Urinary bladder (tissue), 4 donors: ENCODE results near the gene MRPL28. TPM values are rescaled to one million over a fixed set of nuclear protein-coding genes. Genes with fewer than 3 reads are reported as not detected.

Experiments
- DNase-seq: peaks from one replicate; pipeline ENCODE4 v3.0.0-alpha.2; 2015; ENCODE audit errors: extremely low spot score
- H3K27ac ChIP-seq: one replicate; pipeline ENCODE4 v1.5.1; 2013; ENCODE audit warnings: low read depth, mild to moderate bottlenecking, moderate library complexity
- H3K36me3 ChIP-seq: one replicate; pipeline ENCODE4 v1.6.1; 2013; ENCODE audit warnings: mild to moderate bottlenecking, moderate library complexity; ENCODE audit not compliant: insufficient read depth
- H3K4me1 ChIP-seq: one replicate; pipeline ENCODE4 v1.6.1; 2013; ENCODE audit warnings: mild to moderate bottlenecking, moderate library complexity; ENCODE audit not compliant: insufficient read depth
- H3K4me3 ChIP-seq: one replicate; pipeline ENCODE4 v1.5.1; 2013; ENCODE audit warnings: low read depth, low read length
- WGBS: extraction: QIAGEN DNeasy Blood & Tissue Kit; methylation state at CpG from one replicate; pipeline ENCODE4 v1.1.7; 2013; 5-methylcytosine and 5-hydroxymethylcytosine counted together
- polyA plus RNA-seq: library from polyadenylated mRNA; stranded (reverse); fragments of 200-250 nt; gene quantifications from one replicate; pipeline ENCODE4 v1.2.3, GENCODE V29; 2013
- total RNA-seq: library from RNA; depleted of rRNA; stranded (reverse); fragments of >200 nt; gene quantifications from one replicate; pipeline ENCODE4 v1.2.3, GENCODE V29; 2014
- donor health status: healthy with polysubstance abuse.
- donor health status: healthy.

Gene MRPL28
- total and polyA plus RNA-seq, 2 donors, result 20.3 to 81.1 TPM

- H3K4me3 ChIP-seq, result no peak overlapping the region
- no peaks in the 10 kb centered on the region for H3K36me3 ChIP-seq
- H3K27ac ChIP-seq, result no peak overlapping the region
Measured at GRCh38 chr16:374616-374926, 4.2 kb upstream of the MRPL28 start.

GRCh38 chr16:373848-374615, 3.7 kb upstream of the MRPL28 start:
- 90% methylated on average over 44 of the region's 44 CpGs for WGBS
- Histone ChIP-seq H3K4me1 (no peaks in the 10 kb centered on the region), H3K36me3 (no peaks in the 10 kb centered on the region), H3K4me3 (no peak overlapping the region), H3K27ac (no peak overlapping the region)
- DNase-seq, result no peak

More at GRCh38 chr16:374616-374926, 4.2 kb upstream of the MRPL28 start:
- WGBS, result 95% methylated on average over 9 of the region's 9 CpGs
- no peak for DNase-seq
- H3K4me1 ChIP-seq, result no peaks in the 10 kb centered on the region

- Histone ChIP-seq H3K36me3 (no peaks in the 10 kb centered on the region), H3K4me1 (no peaks in the 10 kb centered on the region), H3K4me3 (no peak overlapping the region), H3K27ac (no peak overlapping the region)
- 88% methylated on average over 5 of the region's 5 CpGs for WGBS
- DNase-seq, result no peak
Measured at GRCh38 chr16:373020-373598, 2.8 kb upstream of the MRPL28 start.

GRCh38 chr16:372302-372983, 2.1 kb upstream of the MRPL28 start:
- Histone ChIP-seq H3K4me1 (no peaks in the 10 kb centered on the region), H3K4me3 (no peak overlapping the region), H3K27ac (no peak overlapping the region), H3K36me3 (peaks cover 4% of the 10 kb centered on the region)
- no peak for DNase-seq
- 91% methylated on average over 19 of the region's 19 CpGs for WGBS

GRCh38 chr16:371515-372301, 1.4 kb upstream of the MRPL28 start:
- no peak overlapping the region for H3K27ac ChIP-seq
- no peak for DNase-seq
- H3K4me3 ChIP-seq, result no peak overlapping the region
- no peaks in the 10 kb centered on the region for H3K4me1 ChIP-seq
- WGBS, result 88% methylated on average over 31 of the region's 31 CpGs
- peaks cover 4% of the 10 kb centered on the region for H3K36me3 ChIP-seq

GRCh38 chr16:370979-371514, 709 bp upstream of the MRPL28 start:
- Histone ChIP-seq H3K27ac (peak overlapping the region; percentile 69), H3K4me3 (no peak overlapping the region)
- 56% methylated on average over 10 of the region's 10 CpGs for WGBS

GRCh38 chr16:369866-370436, 387 bp downstream of the MRPL28 start:
- DNase-seq, result no peak
- peak overlapping the region; percentile 61 for H3K4me3 ChIP-seq

More at GRCh38 chr16:370979-371514, 709 bp upstream of the MRPL28 start:
- DNase-seq, result no peak
- no peaks in the 10 kb centered on the region for H3K4me1 ChIP-seq
- H3K36me3 ChIP-seq, result peaks cover 4% of the 10 kb centered on the region

GRCh38 chr16:369275-369865, 968 bp downstream of the MRPL28 start:
- WGBS, result 87% methylated on average over 20 of the region's 20 CpGs
- Histone ChIP-seq H3K4me3 (no peak overlapping the region), H3K27ac (no peak overlapping the region), H3K4me1 (no peaks in the 10 kb centered on the region), H3K36me3 (peaks cover 4% of the 10 kb centered on the region)
- DNase-seq, result no peak

More at GRCh38 chr16:369866-370436, 387 bp downstream of the MRPL28 start:
- peaks cover 4% of the 10 kb centered on the region for H3K36me3 ChIP-seq
- H3K4me1 ChIP-seq, result no peaks in the 10 kb centered on the region
- H3K27ac ChIP-seq, result no peak overlapping the region
- 27% methylated on average over 43 of the region's 44 CpGs for WGBS

GRCh38 chr16:368388-369158, 1.8 kb downstream of the MRPL28 start:
- Histone ChIP-seq H3K27ac (no peak overlapping the region), H3K36me3 (peaks cover 4% of the 10 kb centered on the region), H3K4me3 (no peak overlapping the region), H3K4me1 (no peaks in the 10 kb centered on the region)
- WGBS, result 91% methylated on average over 29 of the region's 29 CpGs
- DNase-seq, result no peak

- Histone ChIP-seq H3K4me1 (no peaks in the 10 kb centered on the region), H3K36me3 (peaks cover 4% of the 10 kb centered on the region), H3K27ac (no peak overlapping the region), H3K4me3 (no peak overlapping the region)
- WGBS, result 92% methylated on average over 18 of the region's 18 CpGs
- DNase-seq, result no peak
Measured at GRCh38 chr16:367333-367903, 2.9 kb downstream of the MRPL28 start.

- no peak overlapping the region for H3K27ac ChIP-seq
- no peak overlapping the region for H3K4me3 ChIP-seq
- no peaks in the 10 kb centered on the region for H3K4me1 ChIP-seq
- H3K36me3 ChIP-seq, result peaks cover 4% of the 10 kb centered on the region
- no peak for DNase-seq
- 88% methylated on average over 10 of the region's 10 CpGs for WGBS
Measured at GRCh38 chr16:366476-366875, 3.9 kb downstream of the MRPL28 start.
